ENCODE data around the gene MACF1. TPM values are rescaled to one million over a fixed set of nuclear protein-coding genes. Genes with fewer than 3 reads are reported as not detected.

The MACF1 gene
- total and polyA plus RNA-seq, 4 donors, result 69.1 to 966 (median 233) TPM

GRCh38 chr1:39415553-39415952 lies 211.1 kb downstream of the MACF1 start:
- H3K36me3 ChIP-seq (ENCODE audit: control insufficient read depth in 4 of 4, insufficient read depth in 4 of 4, low read length in 4 of 4), result peaks cover 0 to 30% (median 11%) of the 10 kb centered on the region in 4 donors
- H3K27ac ChIP-seq (ENCODE audit: low read depth in 1 of 2, low read length in 1 of 2), result no peak overlapping the region
- no peak for DNase-seq
- no peaks in the 10 kb centered on the region for H3K9me3 ChIP-seq (ENCODE audit: control insufficient read depth in 4 of 4, insufficient read depth in 3 of 4, low read length in 3 of 4)
- WGBS, 2 donors, result 81 to 82% methylated on average over 9 of the region's 9 CpGs
- ATAC-seq (ENCODE audit: insufficient read depth, low FRiP score), result no peak
- no peaks in the 10 kb centered on the region for H3K27me3 ChIP-seq (ENCODE audit: control insufficient read depth in 3 of 3, insufficient read depth in 3 of 3, low read length in 2 of 3)
- TF ChIP-seq CTCF (IDR thresholded peaks at IDR 0.05; ENCODE audit: control extremely low read depth, extremely low read depth), result no peak
- H3K4me3 ChIP-seq, result no peak overlapping the region
- no peak overlapping the region for H3K9ac ChIP-seq (ENCODE audit: insufficient read depth in 1 of 2, low read length in 2 of 2)
- H3K4me1 ChIP-seq (ENCODE audit: control insufficient read depth in 5 of 5, insufficient read depth in 5 of 5, low read length in 5 of 5), result peaks cover 12 to 39% (median 24%) of the 10 kb centered on the region in 5 donors

- Histone ChIP-seq H3K4me3 (no peak overlapping the region), H3K9ac (ENCODE audit: insufficient read depth in 1 of 2, low read length in 2 of 2) (no peak overlapping the region), H3K27ac (ENCODE audit: low read depth in 1 of 2, low read length in 1 of 2) (no peak overlapping the region), H3K36me3 (ENCODE audit: control insufficient read depth in 4 of 4, insufficient read depth in 4 of 4, low read length in 4 of 4) (peaks cover 0 to 28% (median 11%) of the 10 kb centered on the region in 4 donors), H3K9me3 (ENCODE audit: control insufficient read depth in 4 of 4, insufficient read depth in 3 of 4, low read length in 3 of 4) (no peaks in the 10 kb centered on the region), H3K27me3 (ENCODE audit: control insufficient read depth in 3 of 3, insufficient read depth in 3 of 3, low read length in 2 of 3) (no peaks in the 10 kb centered on the region), H3K4me1 (ENCODE audit: control insufficient read depth in 5 of 5, insufficient read depth in 5 of 5, low read length in 5 of 5) (peaks cover 4 to 28% (median 14%) of the 10 kb centered on the region in 5 donors)
- no peak for TF ChIP-seq CTCF (IDR thresholded peaks at IDR 0.05; ENCODE audit: control extremely low read depth, extremely low read depth)
- ATAC-seq (ENCODE audit: insufficient read depth, low FRiP score) (no peak), DNase-seq (no peak)
Observed at GRCh38 chr1:39416609-39417008, 212.1 kb downstream of the MACF1 start.

GRCh38 chr1:39418236-39418635 lies 213.7 kb downstream of the MACF1 start:
- H3K36me3 ChIP-seq (ENCODE audit: control insufficient read depth in 4 of 4, insufficient read depth in 4 of 4, low read length in 4 of 4), result peaks cover 8 to 23% (median 13%) of the 10 kb centered on the region in 4 donors
- no peak overlapping the region for H3K27ac ChIP-seq (ENCODE audit: low read depth in 1 of 2, low read length in 1 of 2)
- DNase-seq (no peak), ATAC-seq (ENCODE audit: insufficient read depth, low FRiP score) (no peak)
- no peaks in the 10 kb centered on the region for H3K9me3 ChIP-seq (ENCODE audit: control insufficient read depth in 4 of 4, insufficient read depth in 3 of 4, low read length in 3 of 4)
- peaks cover 0 to 19% (median 7%) of the 10 kb centered on the region in 5 donors for H3K4me1 ChIP-seq (ENCODE audit: control insufficient read depth in 5 of 5, insufficient read depth in 5 of 5, low read length in 5 of 5)
- H3K27me3 ChIP-seq (ENCODE audit: control insufficient read depth in 3 of 3, insufficient read depth in 3 of 3, low read length in 2 of 3), result no peaks in the 10 kb centered on the region
- no peak for TF ChIP-seq CTCF (IDR thresholded peaks at IDR 0.05; ENCODE audit: control extremely low read depth, extremely low read depth)
- H3K4me3 ChIP-seq, result no peak overlapping the region
- H3K9ac ChIP-seq (ENCODE audit: insufficient read depth in 1 of 2, low read length in 2 of 2), result no peak overlapping the region
- 68 to 84% methylated on average over 4 of the region's 4 CpGs for WGBS, 2 donors

- no peak for TF ChIP-seq CTCF (IDR thresholded peaks at IDR 0.05; ENCODE audit: control extremely low read depth, extremely low read depth)
- ATAC-seq (ENCODE audit: insufficient read depth, low FRiP score) (no peak), DNase-seq (no peak)
- H3K4me1 ChIP-seq (ENCODE audit: control insufficient read depth in 5 of 5, insufficient read depth in 5 of 5, low read length in 5 of 5), result peaks cover 0 to 18% (median 3%) of the 10 kb centered on the region in 5 donors
- H3K9me3 ChIP-seq (ENCODE audit: control insufficient read depth in 4 of 4, insufficient read depth in 3 of 4, low read length in 3 of 4), result no peaks in the 10 kb centered on the region
- no peak overlapping the region for H3K4me3 ChIP-seq
- peaks cover 9 to 29% (median 18%) of the 10 kb centered on the region in 4 donors for H3K36me3 ChIP-seq (ENCODE audit: control insufficient read depth in 4 of 4, insufficient read depth in 4 of 4, low read length in 4 of 4)
- H3K27me3 ChIP-seq (ENCODE audit: control insufficient read depth in 3 of 3, insufficient read depth in 3 of 3, low read length in 2 of 3), result no peaks in the 10 kb centered on the region
- H3K27ac ChIP-seq (ENCODE audit: low read depth in 1 of 2, low read length in 1 of 2), result no peak overlapping the region
- no peak overlapping the region for H3K9ac ChIP-seq (ENCODE audit: insufficient read depth in 1 of 2, low read length in 2 of 2)
Observed at GRCh38 chr1:39420493-39420892, 216.0 kb downstream of the MACF1 start.
